HG02973 (cell line): ENCODE measurements around the gene ZNF414.
"Not testable (repeated sequence)": the region's sequence is repeated elsewhere in the genome, so short reads cannot be mapped to it uniquely, and the experiment has no call there.

Experiments used
- ATAC-seq: cut with Tn5 transposase; IDR thresholded peaks from one replicate; pipeline ENCODE4 v1.9.1; 2021; ENCODE audit warnings: moderate library complexity; ENCODE audit not compliant: unreplicated experiment

The ZNF414 gene

GRCh38 chr19:8518536-8518935, 4.6 kb upstream of the ZNF414 start:
- no peak for ATAC-seq

- no peak for ATAC-seq
These were observed 3.8 kb upstream of the ZNF414 start for GRCh38 chr19:8517551-8518442.

- ATAC-seq = no peak
These were observed 1.4 kb upstream of the ZNF414 start for GRCh38 chr19:8515317-8515716.

GRCh38 chr19:8514505-8515009, 590 bp upstream of the ZNF414 start:
- ATAC-seq = not testable (repeated sequence)

GRCh38 chr19:8513036-8513686, 806 bp downstream of the ZNF414 start:
- ATAC-seq = no peak

GRCh38 chr19:8512115-8512967, 1.6 kb downstream of the ZNF414 start:
- no peak for ATAC-seq

GRCh38 chr19:8511573-8512101, 2.3 kb downstream of the ZNF414 start:
- ATAC-seq = no peak

DNA sequence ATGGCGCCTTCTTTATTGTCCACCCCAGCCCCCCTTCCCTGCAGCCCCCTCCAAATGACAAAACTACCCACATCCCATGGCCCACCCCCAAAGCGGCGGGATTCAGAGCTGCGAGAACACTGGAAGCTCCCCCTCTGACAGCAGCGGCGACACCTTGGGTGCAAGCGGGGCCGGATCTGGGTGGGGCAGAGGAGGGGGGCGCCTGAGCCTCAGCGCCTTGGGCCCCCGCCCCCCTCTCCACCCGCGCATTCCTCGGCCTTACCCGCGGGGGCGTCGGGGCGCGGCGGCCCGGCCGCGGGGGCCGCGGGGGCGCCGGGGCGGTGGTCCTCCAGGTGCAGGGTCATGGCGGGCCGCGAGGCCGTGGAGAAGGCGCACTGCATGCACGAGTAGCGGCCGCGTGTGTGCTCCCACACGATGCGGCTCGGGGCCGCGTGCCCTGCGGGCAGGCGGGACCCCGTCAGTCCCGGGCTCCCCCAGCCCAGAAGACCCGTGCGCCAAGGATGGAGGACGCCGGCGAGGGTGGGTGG, 3.3 kb downstream of the ZNF414 start:
- no peak for ATAC-seq

- ATAC-seq = no peak
These were observed 7.5 kb downstream of the ZNF414 start for GRCh38 chr19:8506402-8506957.

GRCh38 chr19:8505680-8506401, 8.1 kb downstream of the ZNF414 start:
- ATAC-seq = no peak

DNA sequence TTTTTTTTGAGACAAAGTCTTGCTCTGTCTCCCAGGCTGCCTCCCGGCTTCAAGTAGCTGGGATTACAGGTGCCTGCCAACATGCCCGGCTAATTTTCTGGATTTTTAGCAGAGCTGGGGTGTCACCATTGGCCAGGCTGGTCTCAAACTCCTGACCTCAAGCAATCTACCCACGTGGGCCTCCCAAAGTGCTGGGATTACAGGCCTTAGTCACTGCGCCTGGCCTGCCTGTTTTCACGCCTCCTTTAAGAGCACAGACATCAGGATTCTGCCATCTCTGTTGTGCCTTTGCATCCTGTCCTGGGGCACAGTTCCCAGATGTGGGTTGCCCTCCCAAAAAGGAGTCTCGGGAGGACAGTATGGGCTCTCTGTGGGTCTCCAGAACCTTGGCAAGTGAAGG, 9.0 kb downstream of the ZNF414 start:
- ATAC-seq = no peak

DNA sequence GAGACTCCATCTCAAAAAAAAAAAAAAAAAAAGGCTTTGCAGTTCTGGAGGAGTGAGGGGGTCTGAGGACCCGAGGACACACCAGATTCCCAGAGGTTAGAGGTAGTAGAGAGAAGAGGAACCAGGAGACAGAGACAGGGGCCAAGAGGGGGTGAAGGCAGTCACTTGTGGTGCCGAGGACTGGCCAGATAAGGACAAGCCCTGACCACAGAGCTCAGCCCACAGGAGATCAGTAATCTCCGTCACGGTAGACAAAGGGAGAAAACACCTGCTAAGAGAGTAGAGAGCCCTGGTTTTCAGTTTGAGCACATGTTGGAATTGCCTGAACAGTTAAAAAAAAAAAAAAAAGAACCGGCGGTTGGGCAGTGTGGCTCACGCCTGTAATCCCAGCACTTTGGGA, 9.8 kb downstream of the ZNF414 start:
- ATAC-seq = no peak

DNA sequence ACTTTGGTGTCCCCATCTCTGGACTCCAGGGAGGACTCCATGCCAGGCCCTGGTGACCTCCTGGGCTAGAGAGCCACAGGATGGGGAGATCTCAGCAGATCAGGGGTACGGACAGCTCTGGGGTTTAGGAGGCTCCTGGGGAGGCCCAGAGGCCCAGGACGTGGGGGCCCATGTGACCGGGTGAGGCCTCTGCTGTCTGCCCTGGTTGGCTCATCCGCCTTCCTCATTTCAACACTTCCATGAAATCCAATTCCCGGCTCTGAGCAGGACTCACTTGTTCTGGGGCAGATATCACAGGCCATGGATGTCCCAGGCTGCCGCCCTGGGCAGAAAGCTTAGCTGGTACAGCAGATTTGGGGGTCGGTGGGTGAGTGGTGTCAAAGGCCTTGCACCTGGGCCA, 10.5 kb downstream of the ZNF414 start:
- ATAC-seq = no peak

GRCh38 chr19:8501981-8502380, 12.0 kb downstream of the ZNF414 start:
- ATAC-seq = no peak

GRCh38 chr19:8501516-8501915, 12.5 kb downstream of the ZNF414 start:
- no peak for ATAC-seq

- no peak for ATAC-seq
These were observed 13.8 kb downstream of the ZNF414 start for GRCh38 chr19:8500158-8500557.

GRCh38 chr19:8499048-8499833, 14.7 kb downstream of the ZNF414 start:
- no peak for ATAC-seq

- no peak for ATAC-seq
These were observed 15.7 kb downstream of the ZNF414 start for GRCh38 chr19:8498295-8498694.

GRCh38 chr19:8494158-8494557, 19.8 kb downstream of the ZNF414 start:
- ATAC-seq = no peak
